Gastrocnemius medialis (tissue), 4 donors: ENCODE results near the gene SLC25A5. TPM values are rescaled to one million over a fixed set of nuclear protein-coding genes. Genes with fewer than 3 reads are reported as not detected.
"Not testable (repeated sequence)": the region's sequence is repeated elsewhere in the genome, so short reads cannot be mapped to it uniquely, and the experiment has no call there.

ENCODE experiments used
- ATAC-seq, 2 donors: fragments of 150-250 bp; one replicate each; pipeline ENCODE4 v1.9.1; 2016
- DNase-seq, 2 donors: peaks; one replicate each; pipeline ENCODE4 v3.0.0-alpha.2; 2019
- H3K27ac ChIP-seq, 4 donors: fragments of 200-600 bp; sonication (generic); 1 replicate in 1 of 4; 2 replicates in 3 of 4; pipeline ENCODE4 v1.5.1; 2016 to 2018; ENCODE audit warnings: mild to moderate bottlenecking in 2 of 4, moderate library complexity in 1 of 4
- H3K27me3 ChIP-seq, 3 donors: fragments of 200-600 bp; sonication (generic) in 2 of 3; 1 replicate in 1 of 3; 2 replicates in 2 of 3; pipeline versions ENCODE4 v1.5.1 to v1.6.0; 2016 to 2019; ENCODE audit warnings: mild to moderate bottlenecking in 1 of 3, moderate library complexity in 1 of 3
- H3K36me3 ChIP-seq, 2 donors: fragments of 200-600 bp; sonication (generic) in 1 of 2; one replicate each; pipeline ENCODE4 v1.5.1; 2017 to 2018
- H3K4me1 ChIP-seq, 2 donors: fragments of 200-600 bp; sonication (generic) in 1 of 2; one replicate each; pipeline ENCODE4 v1.5.1; 2016 to 2017; ENCODE audit warnings: mild to moderate bottlenecking in 2 of 2
- H3K4me3 ChIP-seq, 4 donors: fragments of 200-600 bp; sonication (generic) in 3 of 4; 1 replicate in 1 of 4; 2 replicates in 3 of 4; pipeline ENCODE4 v1.5.1; 2016 to 2019; ENCODE audit warnings: mild to moderate bottlenecking in 2 of 4
- H3K9me3 ChIP-seq, 3 donors: fragments of 200-600 bp; sonication (generic) in 2 of 3; 1 replicate in 1 of 3; 2 replicates in 2 of 3; pipeline ENCODE4 v1.5.1; 2016 to 2019
- CTCF ChIP-seq, 5 experiments: fragments of 450-650 bp in 3 of 5; fragments of 200-600 bp in 2 of 5; sonication (generic) in 2 of 5; IDR thresholded peaks in 4 of 5; conservative IDR thresholded peaks in 1 of 5; 1 replicate in 4 of 5; 2 replicates in 1 of 5; pipeline ENCODE4 v1.5.1; 2016 to 2019; ENCODE audit warnings: antibody characterized with exemption in 5 of 5, mild to moderate bottlenecking in 3 of 5, moderate library complexity in 3 of 5
- POLR2A ChIP-seq, 2 donors: fragments of 450-650 bp; IDR thresholded peaks; one replicate each; pipeline ENCODE4 v1.6.1; 2017; ENCODE audit warnings: antibody characterized with exemption in 2 of 2, mild to moderate bottlenecking in 2 of 2, moderate library complexity in 2 of 2
- in situ Hi-C, 4 donors: fragments of 200-750 bp; cut with MboI; loops; one replicate each; pipeline versions ENCODE4 v1.15.0 to v1.8.0; 2017; ENCODE audit warnings: low sequenced_read_pairs in 4 of 4
- intact Hi-C: fragments of 100-400 bp; cut with DNase I; formaldehyde crosslinking; loops from one replicate; pipeline ENCODE4 v1.15.1; 2023; ENCODE audit warnings: low total_unique reads
- total RNA-seq, 4 donors: library from RNA; depleted of rRNA; stranded (reverse); fragments of >200 nt; gene quantifications; one replicate each; pipeline versions ENCODE4 v1.1.0 to v1.2.3, GENCODE V29; 2016

SLC25A5 gene
- total RNA-seq, 4 donors from 2014 or later, result 38.2 to 65.3 (median 52.2) TPM

DNA sequence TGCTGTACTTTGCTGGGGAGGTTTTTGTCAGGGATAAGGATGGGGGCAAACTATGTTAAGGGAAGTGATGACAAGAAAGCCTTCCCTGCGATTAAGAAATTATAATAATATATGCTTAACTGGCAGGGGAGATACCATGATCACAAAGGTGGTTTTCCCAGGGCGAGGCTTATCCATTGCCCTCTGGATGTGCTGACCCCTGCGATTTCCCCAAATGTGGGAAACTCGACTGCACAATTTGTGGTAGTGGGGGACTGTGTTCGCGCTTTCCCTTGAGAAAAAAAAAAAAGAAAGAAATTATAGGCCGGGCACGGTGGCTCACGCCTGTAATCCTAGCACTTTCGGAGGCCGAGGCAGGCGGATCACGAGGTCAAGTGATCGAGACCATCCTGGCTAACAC lies 44.6 kb upstream of the SLC25A5 start:
- Histone ChIP-seq H3K9me3 (no peaks in the 10 kb centered on the region), H3K4me1 (no peaks in the 10 kb centered on the region), H3K27me3 (no peaks in the 10 kb centered on the region), H3K27ac (no peak overlapping the region), H3K4me3 (no peak overlapping the region), H3K36me3 (no peaks in the 10 kb centered on the region)
- in situ Hi-C loops, result no loop called here
- intact Hi-C loops, result no loop called here
- no peak for ATAC-seq
- DNase-seq, result no peak
- TF ChIP-seq POLR2A (IDR thresholded peaks at IDR 0.05) (no peak), CTCF (IDR thresholded peaks at IDR 0.05 in 4 of 5, conservative IDR thresholded peaks at IDR 0.05 in 1 of 5) (no peak)

DNA sequence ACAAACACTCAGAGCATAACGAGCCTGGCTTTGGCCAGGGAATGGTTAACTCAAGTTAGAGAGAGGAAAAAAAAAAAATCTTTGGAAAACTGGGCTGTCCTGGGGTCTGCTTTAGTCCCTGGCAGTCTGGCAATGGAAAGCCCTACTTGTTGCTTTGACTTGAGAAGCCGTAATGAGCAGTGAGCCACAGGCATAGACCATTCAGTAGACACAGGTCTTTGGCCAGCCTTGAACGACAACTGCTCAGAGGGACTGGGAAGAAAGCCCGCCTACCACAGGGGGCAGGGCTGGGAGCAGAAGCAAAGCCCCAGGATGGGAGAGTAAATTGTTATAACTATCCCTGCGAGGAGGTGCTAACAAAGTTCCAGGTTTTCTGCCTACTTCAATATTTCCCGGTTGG lies 43.2 kb upstream of the SLC25A5 start:
- H3K27me3 ChIP-seq, result no peaks in the 10 kb centered on the region
- ATAC-seq, result no peak
- in situ Hi-C loops, result no loop called here
- TF ChIP-seq POLR2A (IDR thresholded peaks at IDR 0.05) (no peak), CTCF (IDR thresholded peaks at IDR 0.05 in 4 of 5, conservative IDR thresholded peaks at IDR 0.05 in 1 of 5) (no peak)
- no peak overlapping the region for H3K27ac ChIP-seq
- intact Hi-C loops, result no loop called here
- no peaks in the 10 kb centered on the region for H3K9me3 ChIP-seq
- no peak overlapping the region for H3K4me3 ChIP-seq
- no peaks in the 10 kb centered on the region for H3K36me3 ChIP-seq
- no peaks in the 10 kb centered on the region for H3K4me1 ChIP-seq
- no peak for DNase-seq

DNA sequence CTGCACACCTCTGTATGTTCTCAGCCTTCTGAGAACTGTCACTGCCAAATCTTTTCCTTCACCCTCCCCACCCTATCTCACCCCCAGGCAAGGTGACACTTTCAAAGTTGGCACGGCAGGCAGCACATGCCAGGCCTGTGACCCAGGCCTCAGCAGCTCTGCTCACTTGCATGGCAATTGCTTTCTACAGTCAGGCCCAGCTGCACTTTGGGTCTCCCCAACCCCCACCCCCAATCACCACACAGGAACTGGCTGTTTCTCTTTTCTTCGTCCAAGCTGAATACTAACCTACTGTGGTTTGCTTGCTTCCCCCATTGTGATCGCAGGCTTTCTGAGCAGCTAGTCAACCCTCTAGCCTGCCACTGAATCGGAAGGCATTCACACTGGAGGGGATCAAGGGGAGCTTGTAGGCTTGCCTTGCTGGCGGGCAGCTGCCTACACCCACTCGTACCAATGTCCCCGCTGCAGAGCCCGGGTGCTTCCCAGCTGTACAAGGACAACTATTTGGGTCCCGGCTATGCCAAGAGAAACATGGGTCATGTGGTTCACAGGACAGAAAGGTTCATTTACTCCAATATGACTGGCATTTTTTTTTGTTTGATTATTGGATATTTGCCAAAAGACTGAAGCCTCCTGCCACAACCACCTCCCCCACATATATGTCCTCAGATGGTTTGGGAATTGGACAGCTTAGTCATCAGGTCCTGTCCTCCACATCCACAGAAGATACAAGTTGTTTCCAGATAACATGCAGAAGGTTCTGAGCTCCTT lies 41.0 kb upstream of the SLC25A5 start:
- no peaks in the 10 kb centered on the region for H3K4me1 ChIP-seq
- no peaks in the 10 kb centered on the region for H3K27me3 ChIP-seq
- H3K9me3 ChIP-seq, result no peaks in the 10 kb centered on the region
- DNase-seq, result no peak
- in situ Hi-C loops, result no loop called here
- TF ChIP-seq CTCF (IDR thresholded peaks at IDR 0.05 in 4 of 5, conservative IDR thresholded peaks at IDR 0.05 in 1 of 5) (no peak), POLR2A (IDR thresholded peaks at IDR 0.05) (no peak)
- H3K4me3 ChIP-seq, result no peak overlapping the region
- no peak for ATAC-seq
- H3K27ac ChIP-seq, result no peak overlapping the region
- intact Hi-C loops, result no loop called here
- H3K36me3 ChIP-seq, result no peaks in the 10 kb centered on the region

GRCh38 chrX:119427795-119428185 lies 40.5 kb upstream of the SLC25A5 start:
- Histone ChIP-seq H3K27me3 (no peaks in the 10 kb centered on the region), H3K27ac (no peak overlapping the region), H3K4me3 (no peak overlapping the region), H3K36me3 (no peaks in the 10 kb centered on the region), H3K4me1 (no peaks in the 10 kb centered on the region), H3K9me3 (no peaks in the 10 kb centered on the region)
- DNase-seq (no peak), ATAC-seq (no peak)
- in situ Hi-C loops, result no loop called here
- TF ChIP-seq POLR2A (IDR thresholded peaks at IDR 0.05) (no peak), CTCF (IDR thresholded peaks at IDR 0.05 in 4 of 5, conservative IDR thresholded peaks at IDR 0.05 in 1 of 5) (no peak)
- intact Hi-C loops, result no loop called here

- ATAC-seq (no peak), DNase-seq (no peak)
- Histone ChIP-seq H3K4me3 (no peak overlapping the region), H3K36me3 (no peaks in the 10 kb centered on the region), H3K27me3 (no peaks in the 10 kb centered on the region), H3K9me3 (no peaks in the 10 kb centered on the region), H3K27ac (no peak overlapping the region), H3K4me1 (no peaks in the 10 kb centered on the region)
- in situ Hi-C loops, result no loop called here
- intact Hi-C loops, result no loop called here
- no peak for TF ChIP-seq POLR2A (IDR thresholded peaks at IDR 0.05)
- no peak for TF ChIP-seq CTCF (IDR thresholded peaks at IDR 0.05 in 4 of 5, conservative IDR thresholded peaks at IDR 0.05 in 1 of 5)
These were observed 38.8 kb upstream of the SLC25A5 start for GRCh38 chrX:119429471-119429870.

GRCh38 chrX:119441295-119441694 lies 26.9 kb upstream of the SLC25A5 start:
- in situ Hi-C loops, H3K4me1 ChIP-seq, DNase-seq, H3K27ac ChIP-seq, H3K4me3 ChIP-seq, H3K27me3 ChIP-seq, H3K36me3 ChIP-seq, ATAC-seq, H3K9me3 ChIP-seq, intact Hi-C loops: not testable (repeated sequence)
